HT-29 (cell line): Measurements from ENCODE around the gene SCNN1B. TPM values are rescaled to one million over a fixed set of nuclear protein-coding genes. Genes with fewer than 3 reads are reported as not detected.
"Not testable (repeated sequence)": the region's sequence is repeated elsewhere in the genome, so short reads cannot be mapped to it uniquely, and the experiment has no call there.

Experiments
- DNase-seq: peaks from one replicate; pipeline ENCODE4 v3.0.0-alpha.2; 2015; ENCODE audit warnings: low spot score
- total RNA-seq: library from RNA; depleted of rRNA; stranded (reverse); fragments of >200 nt; shearing (Covaris generic); gene quantifications from 2 replicates; pipeline ENCODE4 v1.2.3, GENCODE V29; 2014

The SCNN1B gene
- total RNA-seq, 1 experiment from 2014 or later, result not detected

DNA sequence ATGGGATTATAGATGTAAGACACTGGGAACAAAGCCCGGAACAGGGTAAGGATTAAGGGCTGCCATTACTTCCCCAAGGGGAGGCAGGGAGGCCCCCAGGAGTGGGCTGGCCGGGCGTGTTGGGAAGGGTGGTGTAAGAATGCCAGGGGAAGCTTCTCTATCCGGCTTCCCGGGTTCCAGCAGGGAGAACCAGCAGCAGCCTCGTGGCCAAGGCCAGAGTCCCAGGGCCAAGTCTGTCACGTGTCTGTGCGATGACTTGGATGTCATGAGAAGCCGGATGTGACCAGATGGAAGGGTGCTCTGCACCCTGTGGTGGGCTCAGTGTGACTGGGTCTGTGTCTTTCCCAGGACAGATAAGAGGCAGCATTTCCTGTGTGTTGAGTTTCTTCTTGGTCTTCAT, 52.1 kb downstream of the SCNN1B start:
- no peak for DNase-seq

DNA sequence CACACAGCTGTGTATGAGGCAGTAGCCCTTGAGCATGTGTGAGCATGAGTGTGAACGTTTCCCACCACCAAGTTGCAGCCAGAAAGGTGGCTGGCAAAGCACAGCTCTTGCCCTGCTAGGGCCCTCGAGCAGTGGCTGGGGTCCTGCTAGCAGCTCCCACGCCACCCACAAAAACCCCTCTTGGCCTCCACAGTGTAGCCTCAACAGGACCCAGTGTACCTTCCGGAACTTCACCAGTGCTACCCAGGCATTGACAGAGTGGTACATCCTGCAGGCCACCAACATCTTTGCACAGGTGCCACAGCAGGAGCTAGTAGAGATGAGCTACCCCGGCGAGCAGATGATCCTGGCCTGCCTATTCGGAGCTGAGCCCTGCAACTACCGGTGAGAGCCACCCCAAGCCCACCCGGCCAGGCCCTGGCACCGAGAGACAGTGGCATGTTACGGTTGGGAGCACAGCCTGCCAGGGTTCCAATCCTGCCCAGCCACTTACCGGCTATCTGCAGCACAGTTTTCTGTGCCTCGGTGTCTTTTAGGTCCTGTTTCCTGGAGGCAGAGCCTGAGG, 53.1 kb downstream of the SCNN1B start:
- DNase-seq, result no peak

DNA sequence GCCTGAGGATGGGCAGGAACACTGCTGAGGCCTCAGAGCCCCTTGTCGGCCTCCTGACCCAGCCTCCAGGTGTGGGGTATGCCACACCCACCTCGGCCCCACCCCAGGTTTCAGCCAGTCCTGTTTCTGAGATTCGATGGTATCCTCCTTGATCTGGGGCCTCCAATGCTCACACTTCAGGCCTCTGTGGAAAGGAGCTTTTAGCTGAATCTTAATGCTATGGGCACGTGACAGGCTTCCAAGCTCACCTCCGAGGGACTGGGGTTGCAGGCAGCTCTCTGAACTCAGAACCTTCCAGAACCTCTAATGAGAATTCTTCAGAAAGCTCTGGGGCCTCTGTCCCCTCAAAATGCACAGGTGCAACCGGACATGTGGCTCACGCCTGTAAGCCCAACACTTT, 54.8 kb downstream of the SCNN1B start:
- no peak for DNase-seq

DNA sequence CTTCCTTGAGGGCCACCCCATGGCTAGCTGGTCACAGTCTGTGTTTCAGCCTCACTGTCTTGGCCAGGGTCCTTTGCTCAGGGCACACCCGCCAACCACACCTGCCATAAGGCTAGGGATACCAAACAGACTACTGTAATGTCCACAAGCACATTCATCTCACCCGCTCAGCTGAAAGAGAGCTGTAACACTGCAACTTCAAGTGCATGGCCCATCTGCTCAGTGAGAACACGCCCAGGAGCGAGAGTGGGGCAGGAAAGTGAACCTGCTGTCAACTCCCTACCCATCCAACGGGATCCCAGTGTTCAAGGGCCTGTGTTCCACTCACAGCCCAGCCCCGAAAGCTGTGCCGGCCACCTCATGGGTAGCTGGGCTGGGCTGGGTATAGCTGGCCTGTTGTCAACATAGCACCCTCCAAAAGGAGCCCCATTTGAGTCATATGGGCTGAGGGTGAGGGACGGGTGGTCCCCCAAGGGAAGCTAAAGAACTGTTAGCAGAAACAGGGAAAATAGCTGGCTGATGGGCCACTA, 55.7 kb downstream of the SCNN1B start:
- no peak for DNase-seq

DNA sequence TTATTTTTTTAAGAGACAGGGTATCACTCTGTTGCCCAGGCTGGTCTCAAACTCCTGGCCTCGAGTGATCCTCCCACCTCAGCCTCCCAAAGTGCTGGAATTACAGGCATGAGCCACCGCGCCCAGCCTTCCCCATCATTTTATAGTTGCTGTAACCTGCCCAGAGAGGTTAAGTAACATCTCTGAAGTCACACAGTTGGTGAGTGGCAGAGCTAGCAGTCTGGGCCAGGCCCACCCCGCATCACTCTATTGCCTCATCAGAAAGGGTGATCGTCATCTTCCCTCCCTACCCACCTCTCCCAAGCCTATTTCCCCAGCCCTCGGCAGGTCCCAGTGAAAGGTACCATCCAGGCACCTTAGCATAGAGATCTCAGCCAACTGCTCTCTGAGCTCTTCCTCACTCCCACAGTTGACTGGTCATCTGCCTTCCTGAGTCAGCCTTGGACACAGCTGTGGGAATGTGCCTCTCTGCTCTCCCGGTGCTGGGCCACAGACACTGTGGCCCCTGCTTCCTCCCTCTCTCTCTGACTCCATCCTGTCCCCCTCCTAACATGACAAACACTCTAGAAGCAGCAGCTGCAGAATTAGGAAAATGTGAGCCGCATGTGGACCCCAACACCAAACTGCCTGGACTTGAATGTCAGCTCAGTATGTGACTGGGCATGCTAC, 57.1 kb downstream of the SCNN1B start:
- DNase-seq, result no peak

DNA sequence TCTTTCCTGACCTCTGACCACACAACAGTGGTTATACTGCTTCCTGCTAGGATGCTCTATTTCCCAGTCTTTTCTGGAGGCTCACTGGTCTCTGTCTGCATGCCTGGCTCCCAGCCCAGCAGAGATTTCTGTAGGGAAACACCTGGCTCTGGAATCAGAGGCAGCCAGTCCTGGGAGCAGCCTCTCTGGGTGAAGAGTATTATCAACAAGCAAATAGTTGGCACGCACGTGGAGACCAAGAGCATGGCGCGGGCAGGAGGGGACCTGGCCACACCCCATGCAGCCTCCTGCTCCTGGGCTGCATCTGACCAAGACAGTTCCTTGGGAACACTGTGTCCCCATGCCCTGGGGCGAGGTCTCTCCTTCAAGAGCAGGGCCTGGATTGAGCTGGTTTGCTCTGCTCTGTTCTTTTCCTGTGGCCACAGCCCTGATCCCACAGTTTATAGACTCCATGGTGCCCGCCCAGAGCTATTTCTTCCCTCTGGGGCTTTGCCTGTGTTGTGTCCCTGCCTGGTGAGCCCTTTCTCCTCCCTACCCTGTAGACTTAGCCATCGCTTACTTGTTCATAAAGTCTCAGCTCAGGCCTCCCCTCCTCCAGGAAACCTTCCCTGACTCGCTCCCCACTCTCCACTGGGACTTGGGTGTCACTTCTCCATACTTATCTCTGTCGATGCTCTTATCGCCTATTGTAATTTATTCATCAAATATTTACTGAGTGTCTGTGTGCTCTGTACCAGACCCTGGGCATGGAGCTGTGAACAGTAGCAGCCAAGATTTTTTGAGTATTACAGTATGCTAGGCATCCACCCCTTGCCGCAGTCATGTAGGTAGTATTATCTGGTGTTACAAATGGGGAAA, 60.6 kb downstream of the SCNN1B start:
- DNase-seq, result peak; percentile 59

DNA sequence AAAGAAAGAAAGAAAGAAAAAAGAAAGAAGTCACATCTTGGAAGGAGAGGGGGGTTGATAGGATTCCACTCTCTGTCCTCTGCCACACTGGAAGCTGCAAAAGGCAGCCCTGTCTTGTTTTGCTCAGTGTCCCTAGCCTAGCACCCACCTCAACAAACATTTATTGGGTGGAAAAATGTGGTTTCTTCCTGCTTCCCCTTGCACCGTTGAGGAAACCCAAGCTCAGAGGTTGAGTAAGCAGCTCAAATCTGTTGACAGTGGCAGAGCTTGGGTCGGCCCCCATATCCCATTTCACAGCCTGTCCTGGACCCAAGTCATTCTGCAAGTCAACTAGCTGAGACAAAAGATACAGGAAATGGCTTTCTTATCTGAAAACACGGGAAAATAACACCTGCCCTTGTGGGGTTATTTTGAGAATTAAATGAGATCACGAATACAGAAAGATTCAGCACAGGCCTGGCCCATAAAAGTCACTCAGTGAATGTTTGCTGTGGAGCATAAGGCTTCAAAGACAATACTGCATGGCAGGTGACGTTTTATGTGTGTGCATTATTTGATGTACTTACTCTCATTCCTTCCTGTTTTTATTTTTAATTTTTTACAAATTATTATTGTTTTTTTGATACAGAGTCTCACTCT, 63.6 kb downstream of the SCNN1B start:
- DNase-seq, result no peak

DNA sequence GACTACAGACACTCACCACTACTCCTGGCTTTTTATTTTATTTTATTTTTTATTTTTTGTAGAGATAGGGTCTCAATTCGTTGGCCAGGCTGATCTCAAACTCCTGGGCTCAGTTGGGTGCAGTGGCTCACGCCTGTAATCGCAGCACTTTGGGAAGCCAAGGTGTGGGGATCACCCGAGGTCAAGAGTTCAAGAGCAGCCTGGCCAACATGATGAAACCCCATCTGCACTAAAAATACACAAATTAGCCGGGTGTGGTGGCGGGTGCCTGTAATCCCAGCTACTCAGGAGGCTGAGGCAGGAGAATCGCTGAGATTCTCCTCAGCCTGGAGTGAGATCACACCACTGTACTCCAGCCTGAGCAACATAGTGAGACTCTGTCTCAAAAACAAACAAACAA, 64.2 kb downstream of the SCNN1B start:
- not testable (repeated sequence) for DNase-seq

DNA sequence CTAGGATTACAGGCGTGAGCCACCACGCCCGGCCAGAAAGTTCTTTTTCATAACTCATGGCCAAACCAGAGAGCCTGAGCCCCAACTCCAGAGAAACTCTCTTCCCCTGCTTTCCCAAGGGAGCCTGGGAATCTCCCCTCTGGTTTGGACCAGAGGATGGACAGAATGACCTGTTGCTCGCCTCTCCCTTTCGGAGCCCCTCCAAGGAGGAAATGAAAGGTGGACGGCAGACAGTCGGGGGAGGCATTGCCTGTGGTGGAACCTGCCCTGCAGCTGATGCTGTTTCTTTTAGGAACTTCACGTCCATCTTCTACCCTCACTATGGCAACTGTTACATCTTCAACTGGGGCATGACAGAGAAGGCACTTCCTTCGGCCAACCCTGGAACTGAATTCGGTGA, 65.5 kb downstream of the SCNN1B start:
- no peak for DNase-seq

DNA sequence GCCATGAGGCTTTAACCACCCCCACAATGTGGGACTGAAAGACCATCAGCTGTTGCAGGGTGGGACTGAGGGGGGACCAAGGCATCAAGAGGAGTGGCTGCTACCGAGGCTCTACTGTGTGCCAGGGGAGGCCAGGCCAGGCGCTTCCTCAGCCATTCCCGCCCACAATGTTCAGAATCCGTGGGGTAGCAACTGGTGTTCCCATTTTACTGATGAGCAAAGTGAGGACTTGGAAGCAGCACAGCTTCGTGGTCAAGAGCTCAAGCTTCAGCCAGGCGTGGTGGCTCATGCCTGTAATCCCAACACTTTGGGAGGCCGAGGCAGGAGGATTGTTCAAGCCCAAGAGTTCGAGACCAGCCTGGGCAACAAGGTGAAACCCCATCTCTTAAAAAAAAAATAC, 65.9 kb downstream of the SCNN1B start:
- no peak for DNase-seq

DNA sequence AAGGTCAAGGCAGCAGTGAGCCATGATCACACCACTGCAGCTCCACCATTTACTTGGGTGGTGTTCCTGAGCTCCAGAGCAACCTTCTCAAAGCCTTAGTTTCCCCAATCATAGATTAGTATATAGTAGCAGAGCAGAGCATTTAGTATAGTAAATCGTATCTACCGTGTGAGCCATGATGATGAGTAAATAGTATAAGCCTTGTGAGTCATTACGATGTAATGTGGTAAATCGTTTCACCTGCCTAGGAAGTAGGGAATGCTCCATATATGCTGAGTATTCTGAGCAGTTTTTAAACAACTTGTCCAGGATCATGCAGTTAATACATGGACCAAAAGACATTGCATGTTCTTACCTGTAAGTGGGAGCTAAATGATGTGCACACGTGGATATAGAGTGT, 66.4 kb downstream of the SCNN1B start:
- DNase-seq, result peak; percentile 20

DNA sequence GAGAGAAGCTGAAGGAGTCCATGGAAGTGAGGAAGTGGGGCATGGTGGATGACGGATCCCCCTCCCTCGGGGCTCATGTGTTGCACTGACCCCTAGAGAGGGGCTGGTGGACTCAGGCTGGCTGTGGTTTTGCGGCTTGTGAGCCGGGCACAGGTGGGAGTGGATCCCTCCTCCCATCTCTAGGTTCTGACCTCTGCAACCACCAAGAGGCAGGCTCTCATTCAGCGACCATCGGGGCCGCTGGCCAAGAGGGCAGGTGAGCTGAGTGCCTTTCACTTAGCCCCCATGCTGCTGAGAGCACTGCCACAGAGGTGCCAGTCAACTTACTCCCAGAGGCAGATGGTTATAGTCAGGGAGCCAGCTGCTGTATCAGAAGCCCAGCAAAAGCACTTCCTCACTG, 67.3 kb downstream of the SCNN1B start:
- DNase-seq, result no peak

DNA sequence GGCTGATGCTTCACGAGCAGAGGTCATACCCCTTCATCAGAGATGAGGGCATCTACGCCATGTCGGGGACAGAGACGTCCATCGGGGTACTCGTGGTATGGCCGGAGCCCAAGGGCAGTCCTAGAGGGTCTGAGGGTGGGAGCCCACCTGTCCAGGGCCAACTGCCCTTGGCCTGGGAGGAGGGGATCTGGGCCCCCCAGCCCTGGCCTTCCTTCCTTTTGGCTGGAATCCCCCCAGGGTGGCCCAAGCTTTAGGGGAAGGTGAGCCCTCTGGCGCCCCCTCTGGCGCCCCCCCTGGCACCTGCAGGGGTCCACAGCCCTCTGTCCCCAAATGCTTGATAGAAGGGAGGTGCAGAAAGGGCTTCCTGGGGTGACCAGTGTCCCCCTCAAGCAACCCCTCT, 69.3 kb downstream of the SCNN1B start:
- no peak for DNase-seq

DNA sequence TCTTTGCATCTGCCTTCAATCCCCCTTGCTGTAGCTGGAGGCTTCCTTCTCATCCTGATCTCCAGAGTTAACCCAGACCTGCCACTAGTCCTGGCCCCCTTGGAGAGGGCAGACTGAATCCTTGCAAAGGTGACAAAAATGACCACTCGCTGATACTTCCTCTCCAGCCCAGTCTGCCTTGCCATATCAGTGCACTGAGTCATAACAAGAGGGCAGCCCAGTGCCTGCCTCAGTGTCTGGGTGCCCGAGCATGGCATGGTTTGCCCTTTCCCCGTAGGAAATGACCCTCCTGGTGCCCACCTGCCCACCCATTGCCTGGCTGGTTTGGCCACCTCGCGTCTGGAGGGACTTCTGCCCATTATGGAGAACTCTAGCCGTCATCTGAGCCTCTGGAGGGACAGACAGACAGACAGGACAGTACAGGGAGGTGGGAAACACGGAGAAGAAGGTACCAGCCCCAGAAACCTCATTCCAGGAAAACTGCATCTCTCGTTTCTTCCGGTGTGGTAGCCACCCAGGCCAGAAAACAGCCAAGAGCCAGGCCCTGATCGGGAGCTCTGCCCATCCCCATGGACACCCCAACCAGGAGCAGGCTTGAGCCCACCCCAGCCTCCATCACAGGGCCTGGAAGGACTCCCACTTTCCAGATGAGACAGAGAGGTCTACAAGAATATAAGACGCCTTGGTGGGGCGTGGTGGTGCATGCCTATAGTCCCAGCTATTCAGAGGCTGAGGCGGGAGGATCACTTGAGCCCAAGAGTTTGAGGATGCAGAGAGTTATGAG, 71.5 kb downstream of the SCNN1B start:
- no peak for DNase-seq

DNA sequence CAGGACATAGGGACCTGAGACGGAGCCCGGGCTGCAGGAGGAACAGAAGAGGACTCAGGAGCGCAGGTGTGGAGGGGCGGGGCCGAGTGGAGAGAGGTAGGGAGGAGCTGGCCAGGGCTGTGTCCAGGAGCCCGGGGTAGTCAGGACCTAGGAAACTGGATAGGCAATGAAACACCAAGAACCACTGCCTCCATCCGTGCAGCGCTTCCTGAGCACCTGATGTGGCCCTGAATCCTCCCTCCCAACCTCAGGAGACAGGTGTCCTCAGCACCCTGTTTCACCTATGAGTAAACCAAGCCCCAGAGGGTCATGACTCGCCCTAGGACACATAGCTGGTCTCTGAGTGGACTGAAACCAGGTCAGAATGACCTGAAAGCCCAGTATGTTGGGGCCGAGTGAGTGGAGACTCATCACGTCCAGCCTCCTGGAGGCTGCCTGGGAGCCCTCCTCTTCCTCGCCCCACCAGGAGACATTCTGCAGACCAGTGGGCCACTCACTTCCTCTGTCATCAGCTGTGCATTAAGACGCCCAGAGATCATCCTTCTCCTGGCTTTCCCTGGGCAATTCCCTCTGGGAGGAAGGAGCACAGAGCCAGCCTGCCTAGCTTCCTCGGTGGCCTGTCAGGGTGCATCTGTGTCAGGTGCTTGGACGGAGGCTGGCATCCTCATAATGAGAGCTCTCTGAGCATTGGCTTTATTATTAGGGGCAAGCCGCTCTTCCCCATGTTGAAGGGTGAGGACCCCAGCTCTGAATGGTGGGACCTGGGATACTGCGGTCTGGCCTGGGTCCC, 72.8 kb downstream of the SCNN1B start:
- peak; percentile 43 for DNase-seq

DNA sequence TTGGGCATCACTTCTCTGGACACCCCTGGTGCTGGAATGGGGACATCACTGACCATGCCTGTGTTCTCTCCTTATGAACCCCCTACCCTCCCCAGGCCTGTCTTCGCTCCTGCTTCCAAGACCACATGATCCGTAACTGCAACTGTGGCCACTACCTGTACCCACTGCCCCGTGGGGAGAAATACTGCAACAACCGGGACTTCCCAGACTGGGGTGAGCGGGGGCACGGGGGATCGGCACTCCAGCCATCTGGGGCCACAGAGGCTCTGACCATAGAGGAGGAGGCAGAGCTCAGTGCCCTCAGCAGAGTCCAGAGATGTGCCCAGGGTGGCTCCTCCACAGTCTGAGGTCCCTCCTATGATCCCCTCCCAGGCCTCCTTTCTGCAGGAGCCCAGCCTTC, 73.5 kb downstream of the SCNN1B start:
- no peak for DNase-seq

DNA sequence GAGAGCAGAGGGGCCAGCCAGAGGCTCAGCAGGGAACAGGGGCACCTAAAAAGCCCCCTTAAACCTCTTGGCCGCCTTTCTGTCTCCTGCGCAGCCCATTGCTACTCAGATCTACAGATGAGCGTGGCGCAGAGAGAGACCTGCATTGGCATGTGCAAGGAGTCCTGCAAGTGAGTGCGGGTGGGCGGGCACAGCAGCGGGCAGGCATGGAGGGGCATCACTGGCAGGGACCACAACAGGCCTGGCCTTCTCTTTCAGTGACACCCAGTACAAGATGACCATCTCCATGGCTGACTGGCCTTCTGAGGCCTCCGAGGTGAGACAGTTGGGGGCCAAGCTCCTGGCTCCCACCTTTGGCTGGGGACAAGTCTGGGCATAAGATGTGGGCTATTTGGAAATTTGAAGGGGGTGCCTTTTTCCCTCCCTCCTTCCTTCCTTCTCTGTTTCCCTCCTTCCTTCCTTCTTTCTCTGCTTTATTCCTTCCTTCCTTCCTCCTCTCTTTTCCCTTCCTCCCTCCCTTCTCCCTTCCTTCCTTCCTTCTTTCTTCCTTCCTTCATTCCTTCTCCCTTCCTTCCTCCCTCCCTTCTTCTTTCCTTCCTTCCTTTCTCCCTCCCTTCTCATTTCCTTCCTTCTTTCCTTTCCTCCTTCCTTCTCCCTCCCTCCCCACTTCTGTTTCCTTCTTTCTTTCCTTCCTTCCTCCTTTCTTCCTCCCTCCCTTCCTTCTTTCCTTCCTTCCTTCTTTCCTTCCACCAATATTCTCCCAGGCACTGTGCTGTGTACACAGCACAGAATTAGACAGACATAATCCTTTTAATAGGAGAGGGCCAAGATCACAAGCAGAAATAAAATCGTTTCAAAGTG, 75.2 kb downstream of the SCNN1B start:
- DNase-seq, result no peak

DNA sequence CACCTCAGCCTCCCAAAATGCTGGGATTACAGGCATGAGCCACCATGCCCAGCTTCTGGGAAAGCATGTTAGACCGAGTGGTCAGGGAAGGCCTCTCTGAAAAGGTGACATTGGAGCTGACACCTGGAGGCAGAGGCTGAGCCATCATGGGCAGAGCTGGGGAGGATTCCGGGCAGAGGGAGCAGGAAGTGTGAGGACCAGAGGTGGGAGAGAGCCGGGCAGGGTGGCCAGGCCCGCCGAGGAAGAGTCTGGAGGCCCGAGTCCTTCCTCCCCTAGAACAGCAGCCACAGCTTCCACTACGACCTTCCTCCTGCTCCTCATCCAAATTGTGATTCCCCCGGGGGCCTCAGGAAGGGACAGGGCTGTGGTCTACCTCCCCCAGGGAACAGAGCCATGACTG, 76.2 kb downstream of the SCNN1B start:
- DNase-seq, result no peak

DNA sequence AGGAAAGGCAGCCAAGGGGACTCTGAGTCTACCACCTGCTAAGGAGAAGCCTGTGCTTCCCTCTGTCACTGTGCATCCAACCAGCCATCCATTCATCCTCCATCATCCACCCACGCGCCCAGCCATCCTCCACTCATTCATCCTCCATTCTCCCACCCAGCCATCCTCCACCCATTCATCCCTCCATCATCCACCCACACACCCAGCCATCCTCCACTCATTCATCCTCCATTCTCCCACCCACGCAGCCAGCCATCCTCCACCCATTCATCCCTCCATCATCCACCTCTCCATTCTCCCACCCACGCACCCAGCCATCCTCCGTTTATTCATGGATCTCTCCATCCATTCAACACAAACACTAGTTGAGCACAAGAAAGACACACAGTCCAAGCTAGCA, 76.8 kb downstream of the SCNN1B start:
- no peak for DNase-seq

DNA sequence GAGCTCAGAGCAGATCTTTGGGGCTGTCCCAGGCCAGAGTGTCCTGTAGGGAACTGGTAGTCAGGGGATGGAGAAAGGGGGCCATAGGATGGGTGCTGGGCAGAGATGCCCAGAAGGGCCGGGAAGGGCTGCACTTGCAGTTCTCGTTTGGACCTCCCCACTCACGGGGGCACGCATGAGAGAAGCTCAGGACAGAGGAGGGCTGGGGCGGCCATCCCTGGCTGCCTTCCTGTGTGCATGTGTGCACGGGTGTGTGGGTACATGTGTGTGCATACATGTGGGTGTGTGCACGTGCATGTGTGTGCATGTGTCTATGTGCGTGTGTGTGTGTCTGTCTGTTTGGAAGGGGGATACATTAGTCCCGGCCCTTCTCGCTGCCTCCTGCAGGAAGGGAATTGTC, 77.6 kb downstream of the SCNN1B start:
- DNase-seq, result no peak
